Mesodermal cell (in vitro differentiated cells): ENCODE data around the gene MYO3B.

Experiments
- H3K27ac ChIP-seq: 2 replicates; pipeline ENCODE4 v1.7.0; 2013; ENCODE audit warnings: mild to moderate bottlenecking, low read depth, low read length, moderate library complexity; ENCODE audit not compliant: severe bottlenecking
- H3K36me3 ChIP-seq: 2 replicates; pipeline ENCODE4 v1.7.1; 2013; ENCODE audit warnings: mild to moderate bottlenecking, low read length, moderate library complexity; ENCODE audit not compliant: control insufficient read depth, insufficient read depth
- H3K4me1 ChIP-seq: one replicate; pipeline ENCODE4 v1.7.1; 2013; ENCODE audit warnings: mild to moderate bottlenecking, low read length; ENCODE audit not compliant: insufficient read depth, control insufficient read depth, poor library complexity, severe bottlenecking
- H3K4me3 ChIP-seq: 2 replicates; pipeline ENCODE4 v1.7.0; 2013; ENCODE audit warnings: low read length, control low read depth, mild to moderate bottlenecking; ENCODE audit not compliant: insufficient read depth, poor library complexity, severe bottlenecking; ENCODE audit errors: extremely low read depth
- H3K9me3 ChIP-seq: 2 replicates; pipeline ENCODE4 v1.7.1; 2013; ENCODE audit warnings: mild to moderate bottlenecking, low read length, moderate library complexity; ENCODE audit not compliant: control insufficient read depth
- WGBS, 2 experiments: methylation state at CpG; one replicate each; pipeline ENCODE4 v1.1.5; 2013; ENCODE audit warnings: missing lambda C conversion rate in 2 of 2; ENCODE audit not compliant: insufficient coverage in 2 of 2; 5-methylcytosine and 5-hydroxymethylcytosine counted together

The MYO3B gene

DNA sequence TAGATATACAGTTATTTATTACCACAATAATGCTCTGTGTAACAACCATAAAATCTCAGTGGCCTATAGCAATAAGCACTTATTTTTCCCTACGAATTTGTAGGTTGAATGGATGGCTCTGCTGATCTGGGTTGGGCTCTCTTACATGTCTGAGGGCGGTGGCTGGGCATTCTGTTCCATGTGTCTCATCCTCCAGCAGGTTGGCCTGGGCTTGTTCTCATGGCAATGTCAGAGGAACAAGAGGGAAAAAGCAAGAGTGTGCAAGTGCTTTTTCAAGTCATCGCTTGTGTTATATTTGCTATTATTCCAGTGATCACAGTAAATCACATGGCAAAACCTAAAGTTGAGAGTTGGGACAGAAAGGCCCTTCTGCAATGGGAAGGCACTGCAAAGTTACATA is 30.4 kb upstream of the MYO3B start:
- H3K27ac ChIP-seq = no peak overlapping the region
- WGBS, 2 experiments = 90% methylated on average over 2 of the region's 3 CpGs; no CpG with 5 or more reads in 1 of the 2 experiments
- no peaks in the 10 kb centered on the region for H3K36me3 ChIP-seq
- peaks cover 15% of the 10 kb centered on the region for H3K4me1 ChIP-seq
- no peak overlapping the region for H3K4me3 ChIP-seq
- peaks cover 5% of the 10 kb centered on the region for H3K9me3 ChIP-seq

DNA sequence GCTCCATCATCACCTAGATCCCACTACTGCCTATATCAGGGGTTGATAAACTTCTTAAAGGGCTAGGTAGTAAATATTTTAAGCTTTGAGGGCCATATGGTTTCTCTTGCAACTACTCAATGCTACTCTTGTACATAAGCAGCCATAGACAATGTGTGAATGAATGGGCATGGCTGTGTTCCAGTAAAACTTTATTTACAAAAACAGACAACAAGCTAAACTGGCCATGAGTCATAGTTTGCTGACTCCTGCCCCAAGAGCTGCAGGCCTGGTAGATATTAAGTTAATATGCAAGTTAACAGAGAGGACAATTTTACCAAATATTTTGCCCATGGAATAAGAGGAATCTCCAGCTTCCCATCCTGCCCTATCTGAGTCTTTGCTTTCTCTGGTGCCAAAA is 29.8 kb upstream of the MYO3B start:
- Histone ChIP-seq H3K36me3 (no peaks in the 10 kb centered on the region), H3K4me3 (no peak overlapping the region), H3K9me3 (peaks cover 5% of the 10 kb centered on the region), H3K27ac (no peak overlapping the region), H3K4me1 (peaks cover 9% of the 10 kb centered on the region)

DNA sequence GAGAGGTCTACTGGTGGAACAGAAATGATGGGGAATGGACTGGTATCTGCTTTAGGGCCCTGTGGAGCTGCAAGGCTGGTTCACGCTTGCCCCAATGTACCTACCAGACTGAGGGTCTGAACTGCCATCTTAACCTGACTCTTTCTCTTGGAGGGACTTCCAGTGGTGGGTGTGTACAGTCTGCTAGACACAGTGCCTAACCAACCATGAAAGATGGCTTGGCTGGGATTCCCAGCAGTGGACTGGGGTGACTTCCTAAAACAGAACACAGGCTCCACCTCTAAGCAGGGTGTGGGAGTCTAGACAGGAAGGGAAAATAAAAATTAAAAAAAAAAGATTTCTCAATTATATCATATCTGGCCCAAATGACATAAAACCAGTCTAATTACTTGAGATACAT is 25.5 kb upstream of the MYO3B start:
- Histone ChIP-seq H3K9me3 (peaks cover 5% of the 10 kb centered on the region), H3K4me3 (no peak overlapping the region), H3K36me3 (no peaks in the 10 kb centered on the region), H3K4me1 (peaks cover 16% of the 10 kb centered on the region), H3K27ac (no peak overlapping the region)
- 80% methylated on average over 1 of the region's 1 CpG; no CpG with 5 or more reads in 1 of the 2 experiments for WGBS, 2 experiments

DNA sequence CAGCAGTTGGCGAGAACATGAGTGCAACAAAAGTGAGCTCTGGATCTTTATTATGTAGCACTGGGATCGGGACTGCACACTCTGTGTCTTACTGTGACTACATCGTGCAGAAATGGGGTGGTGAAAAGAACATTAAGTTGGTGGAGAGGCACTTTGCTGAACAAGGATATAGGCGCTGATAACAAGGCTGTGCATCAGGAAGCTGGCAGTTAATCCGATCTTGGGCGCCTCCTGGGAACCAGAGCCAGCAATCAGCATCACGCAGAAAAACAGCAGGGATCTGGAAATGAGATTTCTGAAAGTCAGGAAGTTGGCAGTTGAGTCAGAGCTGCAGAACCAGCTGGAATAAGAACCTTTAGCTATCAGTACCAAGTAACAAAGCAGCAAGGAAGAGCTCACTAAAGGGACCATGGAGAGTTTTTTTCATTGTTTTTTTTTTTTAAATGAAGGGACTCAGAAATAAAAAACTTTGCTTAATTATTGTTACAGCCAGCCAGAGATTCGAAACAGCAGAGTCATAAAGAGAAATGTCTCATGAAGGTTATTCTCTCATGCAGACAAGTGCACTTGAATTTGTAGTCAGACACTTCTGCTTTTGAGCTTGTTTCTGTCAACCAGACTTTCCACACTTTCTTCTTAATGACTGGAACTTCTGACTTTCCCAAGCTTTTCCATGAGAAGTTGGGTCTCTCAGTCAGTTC is 22.8 kb upstream of the MYO3B start:
- H3K4me3 ChIP-seq = no peak overlapping the region
- peak overlapping the region; percentile 96 for H3K27ac ChIP-seq
- H3K36me3 ChIP-seq = no peaks in the 10 kb centered on the region
- peaks cover 5% of the 10 kb centered on the region for H3K9me3 ChIP-seq
- H3K4me1 ChIP-seq = peaks cover 23% of the 10 kb centered on the region
- 36 to 46% methylated on average over 8 of the region's 8 CpGs for WGBS, 2 experiments

DNA sequence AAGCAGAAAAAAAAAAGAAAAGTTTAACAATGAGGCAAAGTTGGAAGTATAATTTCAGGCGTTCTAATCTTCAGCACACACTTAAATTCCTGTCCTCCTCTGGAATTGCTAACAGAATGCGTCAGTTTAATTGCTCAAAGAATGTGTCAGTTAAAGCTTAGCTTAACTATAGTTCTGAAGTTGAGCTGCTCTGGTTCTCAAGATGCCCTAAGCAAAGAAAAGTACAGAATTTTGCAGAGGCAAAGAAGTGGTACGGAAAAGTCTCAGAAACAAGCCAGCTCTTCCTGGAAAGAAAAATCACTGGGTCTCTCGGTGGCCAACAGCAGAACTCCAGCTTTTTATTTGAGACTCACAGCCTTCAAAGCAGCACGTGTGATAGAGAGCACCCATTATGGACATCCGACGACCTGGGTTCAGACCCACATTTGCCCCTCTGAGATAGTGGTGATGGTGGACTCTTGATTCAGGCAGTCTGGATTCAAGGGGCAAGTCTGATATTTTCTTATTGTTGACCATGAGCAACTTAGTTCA is 22.2 kb upstream of the MYO3B start:
- no peak overlapping the region for H3K4me3 ChIP-seq
- peaks cover 5% of the 10 kb centered on the region for H3K9me3 ChIP-seq
- peaks cover 23% of the 10 kb centered on the region for H3K4me1 ChIP-seq
- peak overlapping the region; percentile 96 for H3K27ac ChIP-seq
- H3K36me3 ChIP-seq = no peaks in the 10 kb centered on the region
- 83 to 87% methylated on average over 6 of the region's 7 CpGs for whole genome bisulfite sequencing, 2 experiments

DNA sequence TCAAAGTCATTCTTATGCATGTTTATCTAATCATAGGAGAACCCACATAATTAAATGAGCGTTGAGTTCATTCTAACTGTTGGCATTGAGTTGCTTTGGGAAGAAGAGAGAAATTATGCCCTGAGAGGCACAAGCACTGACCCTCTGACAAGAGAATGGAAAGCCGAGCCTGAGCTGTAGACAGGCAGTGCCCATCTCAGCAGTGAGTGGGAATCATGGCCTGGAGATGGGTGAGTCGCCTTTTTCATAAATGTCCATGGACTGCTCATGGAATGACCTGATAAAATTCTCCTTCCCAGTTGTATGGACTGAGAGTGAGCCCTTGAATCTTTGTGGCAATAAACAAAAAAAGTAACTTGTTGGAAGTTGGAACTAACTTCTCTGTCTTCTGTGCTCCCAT is 21.4 kb upstream of the MYO3B start:
- peaks cover 5% of the 10 kb centered on the region for H3K9me3 ChIP-seq
- H3K4me1 ChIP-seq = peaks cover 23% of the 10 kb centered on the region
- H3K4me3 ChIP-seq = no peak overlapping the region
- H3K27ac ChIP-seq = peak overlapping the region; percentile 96
- no peaks in the 10 kb centered on the region for H3K36me3 ChIP-seq
- 89 to 100% methylated on average over 1 to 2 of the region's 3 CpGs for WGBS, 2 experiments

DNA sequence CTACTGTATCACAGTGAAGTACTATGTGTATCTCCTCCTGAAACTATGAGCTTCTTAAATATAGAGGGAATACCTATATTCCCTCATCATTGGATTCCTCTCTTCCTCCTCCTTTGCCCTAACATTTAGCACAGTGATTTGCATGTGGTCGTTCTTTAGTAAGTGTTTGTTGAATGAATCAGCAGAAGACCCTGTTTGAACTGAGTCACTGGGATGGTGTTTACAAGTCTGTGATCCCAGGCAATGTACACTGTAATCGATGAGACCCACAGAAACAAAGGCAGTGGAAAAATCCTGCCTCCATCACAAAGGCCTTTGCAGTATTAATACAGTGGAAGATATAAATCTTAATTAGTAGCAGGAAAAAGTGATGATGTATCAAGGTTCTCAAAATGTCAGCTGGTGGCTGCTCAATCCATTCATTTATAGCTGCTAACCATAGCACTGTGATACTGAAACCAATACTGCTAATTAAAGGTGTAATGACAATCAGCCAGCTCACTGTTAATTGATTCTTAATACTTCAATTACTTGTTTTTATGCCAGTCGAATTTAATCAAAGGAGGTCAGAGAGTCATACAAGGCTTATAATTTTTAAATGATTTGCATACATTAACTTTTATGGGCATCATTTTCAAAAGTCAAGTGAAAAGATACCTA is 20.8 kb upstream of the MYO3B start:
- Histone ChIP-seq H3K36me3 (no peaks in the 10 kb centered on the region), H3K27ac (peak overlapping the region; percentile 96), H3K4me3 (no peak overlapping the region), H3K4me1 (peaks cover 23% of the 10 kb centered on the region), H3K9me3 (peaks cover under 1% of the 10 kb centered on the region)
- WGBS, 2 experiments = no CpG with 5 or more reads among the region's 3 CpGs

DNA sequence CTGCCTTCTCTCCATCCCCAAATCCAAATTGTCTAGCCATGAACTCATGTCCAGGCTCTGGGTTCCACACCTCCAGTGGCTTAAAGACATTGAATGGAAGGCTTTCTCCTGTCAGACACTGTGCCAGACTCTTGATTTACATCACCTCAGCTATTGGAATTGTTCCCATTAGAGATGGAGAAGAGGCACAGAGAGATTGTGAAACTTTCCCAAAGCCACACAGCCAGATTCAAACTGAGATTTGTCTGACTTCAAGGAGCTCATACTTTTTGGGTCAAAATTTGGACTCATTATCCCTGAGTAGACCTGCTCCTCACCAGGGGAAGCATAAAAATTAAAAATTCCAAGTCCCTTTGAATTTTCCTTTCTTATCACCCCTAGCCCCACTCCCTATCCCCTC is 18.9 kb upstream of the MYO3B start:
- Histone ChIP-seq H3K9me3 (no peaks in the 10 kb centered on the region), H3K27ac (no peak overlapping the region), H3K36me3 (no peaks in the 10 kb centered on the region), H3K4me1 (peaks cover 23% of the 10 kb centered on the region), H3K4me3 (no peak overlapping the region)

DNA sequence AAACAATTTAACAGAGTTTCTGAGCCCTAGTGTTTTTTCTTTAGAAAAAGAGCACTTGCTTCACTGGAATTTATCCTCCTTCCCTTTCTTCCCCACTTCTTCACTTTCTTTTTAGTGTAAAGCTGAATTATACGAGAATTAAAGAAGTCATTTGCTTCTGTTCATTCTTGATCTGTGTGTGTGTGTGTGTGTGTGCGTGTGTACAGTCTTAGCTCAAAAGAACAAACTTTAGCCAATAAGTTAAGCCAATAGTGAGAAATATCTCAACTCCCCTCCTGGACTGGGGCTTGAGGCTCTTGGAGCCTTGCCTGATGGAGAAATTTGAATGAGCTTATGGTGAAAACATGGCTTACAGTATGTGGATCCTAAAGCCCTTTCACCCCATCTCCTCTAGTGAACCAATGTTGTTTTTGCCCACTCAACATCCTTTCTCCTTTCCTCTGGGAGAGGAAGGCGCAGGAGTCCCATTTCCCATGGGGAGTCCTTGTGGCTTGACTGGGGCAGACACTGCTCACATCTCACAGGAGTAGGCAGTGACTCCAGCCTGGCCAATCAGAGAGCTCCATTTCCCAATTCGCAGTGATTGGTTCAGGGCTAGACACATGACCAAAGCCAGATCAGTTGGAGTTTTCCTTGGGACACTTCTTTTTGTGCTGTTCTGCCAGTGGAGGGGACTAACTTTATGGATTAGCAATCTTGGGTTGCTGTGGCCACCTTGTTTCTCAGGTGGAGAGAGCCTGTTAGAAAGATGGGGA is 16.3 kb upstream of the MYO3B start:
- H3K36me3 ChIP-seq = no peaks in the 10 kb centered on the region
- 95 to 100% methylated on average over 1 to 2 of the region's 4 CpGs for WGBS, 2 experiments
- H3K9me3 ChIP-seq = no peaks in the 10 kb centered on the region
- no peak overlapping the region for H3K27ac ChIP-seq
- H3K4me3 ChIP-seq = no peak overlapping the region
- peaks cover 9% of the 10 kb centered on the region for H3K4me1 ChIP-seq

DNA sequence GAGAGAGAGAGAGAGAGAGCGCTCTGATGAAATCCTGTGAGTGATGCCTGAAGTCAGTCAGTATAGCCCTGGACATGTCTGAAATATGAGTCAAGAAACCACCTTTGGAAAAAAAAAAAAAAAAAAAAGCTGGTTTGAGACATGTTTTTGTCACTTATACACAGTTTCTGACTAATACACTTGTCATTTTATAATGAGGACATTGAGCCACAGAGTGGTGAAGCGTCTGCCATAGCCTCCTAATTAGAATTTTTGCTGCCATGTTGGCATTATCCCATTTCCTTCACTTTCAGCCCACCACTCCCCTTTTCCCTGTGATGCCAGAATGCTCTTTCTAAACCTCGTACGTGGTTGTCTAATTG is 15.7 kb upstream of the MYO3B start:
- WGBS, 2 experiments = 88 to 96% methylated on average over 3 to 4 of the region's 4 CpGs
- no peaks in the 10 kb centered on the region for H3K36me3 ChIP-seq
- no peak overlapping the region for H3K27ac ChIP-seq
- H3K9me3 ChIP-seq = no peaks in the 10 kb centered on the region
- H3K4me3 ChIP-seq = no peak overlapping the region
- H3K4me1 ChIP-seq = peaks cover 7% of the 10 kb centered on the region
